ENCODE measurements around the gene CHRNB2. TPM values are rescaled to one million over a fixed set of nuclear protein-coding genes. Genes with fewer than 3 reads are reported as not detected.

Gene CHRNB2
- total and polyA plus RNA-seq, 9 of the 15 experiments (the other 6 are each of a cell fraction or from before 2014, with no cell fraction given), result 0.01 TPM; not detected in 8

- TF ChIP-seq GTF3C2 (IDR thresholded peaks at IDR 0.05; ENCODE audit: borderline replicate concordance, extremely low read depth, insufficient read length) (no peak), FOXA3 (CRISPR knock-in tag; conservative IDR thresholded peaks at IDR 0.05 in 1 of 2, IDR thresholded peaks at IDR 0.05 in 1 of 2) (0 out of 4 replicates have a peak, but pooled peaks of 1 of the 2 experiments have one; percentile 49), POLR2A (conservative IDR thresholded peaks at IDR 0.05) (peak; percentile 33; the same call in 1 of the 2 replicates), ZNF407 (IDR thresholded peaks at IDR 0.05; ENCODE audit: low read depth) (no peak), ZNF445 (CRISPR knock-in tag; IDR thresholded peaks at IDR 0.05; ENCODE audit: low read depth) (no peak), ZSCAN29 (IDR thresholded peaks at IDR 0.05) (no peak), ZFP30 (CRISPR knock-in tag; IDR thresholded peaks at IDR 0.05; ENCODE audit: borderline replicate concordance) (no peak), JUND (IDR thresholded peaks at IDR 0.05; ENCODE audit: borderline replicate concordance, low read depth, low read length) (no peak), JUND (tag; IDR thresholded peaks at IDR 0.05; ENCODE audit: borderline replicate concordance, low read depth, low read length) (no peak; the same call in 2 of the 3 replicates), ZHX1 (conservative IDR thresholded peaks at IDR 0.05; ENCODE audit: low read length) (no peak), PURB (CRISPR knock-in tag; IDR thresholded peaks at IDR 0.05; ENCODE audit: low read depth) (no peak), FUS (optimal IDR thresholded peaks at IDR 0.05; ENCODE audit: low read depth, low read length) (no peak)
Observed at GRCh38 chr1:154607609-154608396, 40.2 kb downstream of the CHRNB2 start, which contains the start of gene ADAR (continued).
